CD4-positive, alpha-beta T cell treated with Interleukin-17A for 4 hours (primary cell): ENCODE results near the gene TPRKB.
"Not testable (repeated sequence)": the region's sequence is repeated elsewhere in the genome, so short reads cannot be mapped to it uniquely, and the experiment has no call there.

Experiments used
- DNase-seq: peaks from one replicate; pipeline ENCODE4 v3.0.0-alpha.2; 2020; ENCODE audit warnings: mixed read lengths

The TPRKB gene

GRCh38 chr2:73736378-73736777 lies 767 bp downstream of the TPRKB start:
- no peak for DNase-seq

GRCh38 chr2:73730810-73731209 lies 6.3 kb downstream of the TPRKB start:
- DNase-seq: no peak

- DNase-seq: no peak
Observed at GRCh38 chr2:73728711-73729110, 8.4 kb downstream of the TPRKB start.

GRCh38 chr2:73728043-73728442 lies 9.1 kb downstream of the TPRKB start:
- no peak for DNase-seq

GRCh38 chr2:73726657-73727056 lies 10.5 kb downstream of the TPRKB start:
- not testable (repeated sequence) for DNase-seq

GRCh38 chr2:73718851-73719621 lies 18.1 kb downstream of the TPRKB start:
- DNase-seq: no peak

- no peak for DNase-seq
Observed at GRCh38 chr2:73718421-73718820, 18.7 kb downstream of the TPRKB start.

GRCh38 chr2:73717695-73718094 lies 19.4 kb downstream of the TPRKB start:
- not testable (repeated sequence) for DNase-seq

GRCh38 chr2:73717251-73717606 lies 19.9 kb downstream of the TPRKB start:
- DNase-seq: no peak

GRCh38 chr2:73716543-73717250 lies 20.4 kb downstream of the TPRKB start:
- DNase-seq: no peak

- no peak for DNase-seq
Observed at GRCh38 chr2:73714091-73714490, 23.1 kb downstream of the TPRKB start.

- DNase-seq: no peak
Observed at GRCh38 chr2:73708527-73708926, 28.6 kb downstream of the TPRKB start.

GRCh38 chr2:73707636-73708035 lies 29.5 kb downstream of the TPRKB start:
- no peak for DNase-seq

- DNase-seq: no peak
Observed at GRCh38 chr2:73707058-73707457, 30.1 kb downstream of the TPRKB start.

GRCh38 chr2:73705091-73705490 lies 32.1 kb downstream of the TPRKB start:
- no peak for DNase-seq

- no peak for DNase-seq
Observed at GRCh38 chr2:73704285-73704684, 32.9 kb downstream of the TPRKB start.

- DNase-seq: no peak
Observed at GRCh38 chr2:73703675-73704074, 33.5 kb downstream of the TPRKB start.

- DNase-seq: not testable (repeated sequence)
Observed at GRCh38 chr2:73702852-73703493, 34.2 kb downstream of the TPRKB start.

- DNase-seq: no peak
Observed at GRCh38 chr2:73701968-73702665, 35.0 kb downstream of the TPRKB start.

GRCh38 chr2:73701448-73701765 lies 35.7 kb downstream of the TPRKB start:
- not testable (repeated sequence) for DNase-seq

GRCh38 chr2:73700661-73701447 lies 36.3 kb downstream of the TPRKB start:
- DNase-seq: no peak

- DNase-seq: no peak
Observed at GRCh38 chr2:73700131-73700611, 37.0 kb downstream of the TPRKB start.
